ENCODE results near the gene KDM4C. TPM values are rescaled to one million over a fixed set of nuclear protein-coding genes. Genes with fewer than 3 reads are reported as not detected.

The KDM4C gene
- polyA plus RNA-seq, 4 donors = 12.6 to 27.3 (median 18.9) TPM

- H3K27ac ChIP-seq (ENCODE audit: low read depth in 1 of 3, low read length in 2 of 3) = no peak overlapping the region
- 73 to 80% (median 76%) methylated on average over 3 of the region's 3 CpGs for WGBS, 3 donors
- no peak overlapping the region for H3K4me3 ChIP-seq (ENCODE audit: low read depth in 1 of 3, low read length in 3 of 3)
- no peaks in the 10 kb centered on the region for H3K27me3 ChIP-seq (ENCODE audit: control insufficient read depth in 3 of 3, insufficient read depth in 3 of 3, low read length in 3 of 3)
- no peak for FAIRE-seq
- H3K4me1 ChIP-seq (ENCODE audit: control insufficient read depth in 3 of 3, insufficient read depth in 2 of 3, low read depth in 1 of 3, low read length in 2 of 3) = no peaks in the 10 kb centered on the region
- H3K9me3 ChIP-seq (ENCODE audit: control insufficient read depth in 2 of 2, insufficient read depth in 1 of 2, low read depth in 1 of 2, low read length in 1 of 2) = no peaks in the 10 kb centered on the region
- no peaks in the 10 kb centered on the region for H3K36me3 ChIP-seq (ENCODE audit: control insufficient read depth in 3 of 3, insufficient read depth in 2 of 3, low read depth in 1 of 3, low read length in 3 of 3)
- no peak for DNase-seq
Observed at GRCh38 chr9:7209990-7210389, 452.2 kb downstream of the KDM4C start.

- Histone ChIP-seq H3K4me3 (ENCODE audit: low read depth in 1 of 3, low read length in 3 of 3) (no peak overlapping the region), H3K4me1 (ENCODE audit: control insufficient read depth in 3 of 3, insufficient read depth in 2 of 3, low read depth in 1 of 3, low read length in 2 of 3) (no peaks in the 10 kb centered on the region), H3K27ac (ENCODE audit: low read depth in 1 of 3, low read length in 2 of 3) (no peak overlapping the region), H3K9me3 (ENCODE audit: control insufficient read depth in 2 of 2, insufficient read depth in 1 of 2, low read depth in 1 of 2, low read length in 1 of 2) (no peaks in the 10 kb centered on the region), H3K36me3 (ENCODE audit: control insufficient read depth in 3 of 3, insufficient read depth in 2 of 3, low read depth in 1 of 3, low read length in 3 of 3) (no peaks in the 10 kb centered on the region), H3K27me3 (ENCODE audit: control insufficient read depth in 3 of 3, insufficient read depth in 3 of 3, low read length in 3 of 3) (no peaks in the 10 kb centered on the region)
- WGBS, 3 donors = 83 to 87% (median 87%) methylated on average over 8 of the region's 8 CpGs
- FAIRE-seq (no peak), DNase-seq (no peak)
Observed at GRCh38 chr9:7210854-7211637, 453.3 kb downstream of the KDM4C start.

GRCh38 chr9:7211657-7212056 lies 453.9 kb downstream of the KDM4C start:
- Histone ChIP-seq H3K4me1 (ENCODE audit: control insufficient read depth in 3 of 3, insufficient read depth in 2 of 3, low read depth in 1 of 3, low read length in 2 of 3) (no peaks in the 10 kb centered on the region), H3K36me3 (ENCODE audit: control insufficient read depth in 3 of 3, insufficient read depth in 2 of 3, low read depth in 1 of 3, low read length in 3 of 3) (no peaks in the 10 kb centered on the region), H3K27ac (ENCODE audit: low read depth in 1 of 3, low read length in 2 of 3) (no peak overlapping the region), H3K9me3 (ENCODE audit: control insufficient read depth in 2 of 2, insufficient read depth in 1 of 2, low read depth in 1 of 2, low read length in 1 of 2) (no peaks in the 10 kb centered on the region), H3K4me3 (ENCODE audit: low read depth in 1 of 3, low read length in 3 of 3) (no peak overlapping the region), H3K27me3 (ENCODE audit: control insufficient read depth in 3 of 3, insufficient read depth in 3 of 3, low read length in 3 of 3) (no peaks in the 10 kb centered on the region)
- no peak for DNase-seq
- 73 to 83% (median 77%) methylated on average over 3 of the region's 3 CpGs for WGBS, 3 donors
- FAIRE-seq = no peak

- peak; percentile 6 to 15 for DNase-seq
- no peak for FAIRE-seq
- WGBS, 3 donors = 20 to 58% (median 36%) methylated on average over 4 of the region's 4 CpGs
Observed at GRCh38 chr9:7212101-7212500, 454.3 kb downstream of the KDM4C start.

GRCh38 chr9:7216004-7216841 lies 458.4 kb downstream of the KDM4C start:
- 37 to 66% (median 55%) methylated on average over 7 of the region's 7 CpGs for WGBS, 3 donors
- FAIRE-seq = no peak
- no peak for DNase-seq
- Histone ChIP-seq H3K27ac (ENCODE audit: low read depth in 1 of 3, low read length in 2 of 3) (no peak overlapping the region), H3K4me3 (ENCODE audit: low read depth in 1 of 3, low read length in 3 of 3) (no peak overlapping the region), H3K9me3 (ENCODE audit: control insufficient read depth in 2 of 2, insufficient read depth in 1 of 2, low read depth in 1 of 2, low read length in 1 of 2) (no peaks in the 10 kb centered on the region), H3K27me3 (ENCODE audit: control insufficient read depth in 3 of 3, insufficient read depth in 3 of 3, low read length in 3 of 3) (no peaks in the 10 kb centered on the region), H3K36me3 (ENCODE audit: control insufficient read depth in 3 of 3, insufficient read depth in 2 of 3, low read depth in 1 of 3, low read length in 3 of 3) (no peaks in the 10 kb centered on the region), H3K4me1 (ENCODE audit: control insufficient read depth in 3 of 3, insufficient read depth in 2 of 3, low read depth in 1 of 3, low read length in 2 of 3) (no peaks in the 10 kb centered on the region)

More at GRCh38 chr9:7212101-7212500, 454.3 kb downstream of the KDM4C start:
- H3K27ac ChIP-seq (ENCODE audit: low read depth in 1 of 3, low read length in 2 of 3) = no peak overlapping the region
- no peaks in the 10 kb centered on the region for H3K27me3 ChIP-seq (ENCODE audit: control insufficient read depth in 3 of 3, insufficient read depth in 3 of 3, low read length in 3 of 3)
- no peaks in the 10 kb centered on the region for H3K9me3 ChIP-seq (ENCODE audit: control insufficient read depth in 2 of 2, insufficient read depth in 1 of 2, low read depth in 1 of 2, low read length in 1 of 2)
- no peaks in the 10 kb centered on the region for H3K36me3 ChIP-seq (ENCODE audit: control insufficient read depth in 3 of 3, insufficient read depth in 2 of 3, low read depth in 1 of 3, low read length in 3 of 3)
- H3K4me3 ChIP-seq (ENCODE audit: low read depth in 1 of 3, low read length in 3 of 3) = no peak overlapping the region
- no peaks in the 10 kb centered on the region for H3K4me1 ChIP-seq (ENCODE audit: control insufficient read depth in 3 of 3, insufficient read depth in 2 of 3, low read depth in 1 of 3, low read length in 2 of 3)

GRCh38 chr9:7223981-7224380 lies 466.2 kb downstream of the KDM4C start:
- no peak for FAIRE-seq
- 23 to 41% (median 38%) methylated on average over 6 of the region's 6 CpGs for WGBS, 3 donors

More at GRCh38 chr9:7223981-7224380, 466.2 kb downstream of the KDM4C start:
- peak; percentile 18 to 49 for DNase-seq
- H3K36me3 ChIP-seq (ENCODE audit: control insufficient read depth in 3 of 3, insufficient read depth in 2 of 3, low read depth in 1 of 3, low read length in 3 of 3) = no peaks in the 10 kb centered on the region
- H3K4me3 ChIP-seq (ENCODE audit: low read depth in 1 of 3, low read length in 3 of 3) = no peak overlapping the region
- H3K27me3 ChIP-seq (ENCODE audit: control insufficient read depth in 3 of 3, insufficient read depth in 3 of 3, low read length in 3 of 3) = peaks cover 0 to 2% (median 0%) of the 10 kb centered on the region in 3 donors
- H3K27ac ChIP-seq (ENCODE audit: low read depth in 1 of 3, low read length in 2 of 3) = no peak overlapping the region
- no peaks in the 10 kb centered on the region for H3K9me3 ChIP-seq (ENCODE audit: control insufficient read depth in 2 of 2, insufficient read depth in 1 of 2, low read depth in 1 of 2, low read length in 1 of 2)
- no peaks in the 10 kb centered on the region for H3K4me1 ChIP-seq (ENCODE audit: control insufficient read depth in 3 of 3, insufficient read depth in 2 of 3, low read depth in 1 of 3, low read length in 2 of 3)

Other genes starting within 250 kb of the KDM4C start
- 1 to 10 TPM in 1 of 4 donors, under 1 TPM in 2, not detected in 1; 0.63 to 8.4 (median 0.81) TPM for gene GLDC, start 112.2 kb upstream of the KDM4C start, polyA plus RNA-seq